H9 (cell line): ENCODE data around the gene SPOCK3. TPM values are rescaled to one million over a fixed set of nuclear protein-coding genes. Genes with fewer than 3 reads are reported as not detected.

Experiments used
- DNase-seq: peaks from one replicate; pipeline ENCODE4 v3.0.0-alpha.2; 2017
- H2AFZ ChIP-seq: one replicate; pipeline ENCODE4 v1.6.1; 2013; ENCODE audit warnings: mild to moderate bottlenecking, low read length, control low read depth, moderate library complexity
- H2AK5ac ChIP-seq: 2 replicates; pipeline ENCODE4 v1.6.1; 2013; ENCODE audit warnings: low read length, control low read depth, mixed read lengths; ENCODE audit not compliant: insufficient read length
- H2BK120ac ChIP-seq: one replicate; pipeline ENCODE4 v1.6.1; 2013; ENCODE audit warnings: low read depth, mild to moderate bottlenecking, low read length, control low read depth, inconsistent platforms; ENCODE audit not compliant: poor library complexity, severe bottlenecking
- H2BK12ac ChIP-seq: 2 replicates; pipeline ENCODE4 v1.6.1; 2013; ENCODE audit warnings: low read length, control low read depth, mixed read lengths, low read depth; ENCODE audit not compliant: insufficient read length
- H2BK15ac ChIP-seq: 2 replicates; pipeline ENCODE4 v1.6.1; 2013; ENCODE audit warnings: low read depth, low read length, control low read depth
- H2BK20ac ChIP-seq: one replicate; pipeline ENCODE4 v1.6.1; 2013; ENCODE audit warnings: low read depth, mild to moderate bottlenecking, low read length, control low read depth, inconsistent platforms; ENCODE audit not compliant: poor library complexity, severe bottlenecking
- H2BK5ac ChIP-seq: 2 replicates; pipeline ENCODE4 v1.6.1; 2013; ENCODE audit warnings: low read length, control low read depth, mixed read lengths; ENCODE audit not compliant: insufficient read length
- H3K14ac ChIP-seq: 2 replicates; pipeline ENCODE4 v1.6.1; 2013; ENCODE audit warnings: low read length, control low read depth; ENCODE audit not compliant: insufficient read depth
- H3K18ac ChIP-seq: 2 replicates; pipeline ENCODE4 v1.6.1; 2013; ENCODE audit warnings: low read depth, mild to moderate bottlenecking, mixed read lengths, low read length, control low read depth; ENCODE audit not compliant: insufficient read length
- H3K23ac ChIP-seq: 2 replicates; pipeline ENCODE4 v1.6.1; 2013; ENCODE audit warnings: low read length, control low read depth, mixed read lengths, low read depth; ENCODE audit not compliant: insufficient read length
- H3K23me2 ChIP-seq: 2 replicates; pipeline ENCODE4 v1.6.1; 2013; ENCODE audit warnings: low read depth, mild to moderate bottlenecking, mixed read lengths, low read length, control low read depth; ENCODE audit not compliant: insufficient read length, poor library complexity, severe bottlenecking
- H3K27ac ChIP-seq: 2 replicates; pipeline ENCODE4 v1.5.1; 2013; ENCODE audit warnings: low read length, control low read depth, mixed read lengths, low read depth; ENCODE audit not compliant: insufficient read length
- H3K27me3 ChIP-seq: 2 replicates; pipeline ENCODE4 v1.6.1; 2013; ENCODE audit warnings: low read length, control low read depth, inconsistent platforms; ENCODE audit not compliant: insufficient read depth
- H3K4ac ChIP-seq: 2 replicates; pipeline ENCODE4 v1.6.1; 2013; ENCODE audit warnings: low read depth, mild to moderate bottlenecking, control low read depth, inconsistent platforms, low read length, moderate library complexity
- H3K4me1 ChIP-seq: 2 replicates; pipeline ENCODE4 v1.6.1; 2013; ENCODE audit warnings: low read length, control low read depth, inconsistent platforms; ENCODE audit not compliant: insufficient read depth
- H3K4me2 ChIP-seq: 2 replicates; pipeline ENCODE4 v1.6.1; 2013; ENCODE audit warnings: low read length, control low read depth, mixed read lengths; ENCODE audit not compliant: insufficient read length, insufficient read depth
- H3K56ac ChIP-seq: 2 replicates; pipeline ENCODE4 v1.6.1; 2013; ENCODE audit warnings: low read depth, mild to moderate bottlenecking, mixed read lengths, low read length, control low read depth; ENCODE audit not compliant: insufficient read length
- H3K79me1 ChIP-seq: 2 replicates; pipeline ENCODE4 v1.6.1; 2013; ENCODE audit warnings: low read depth, mild to moderate bottlenecking, moderate library complexity, low read length, control low read depth, inconsistent platforms; ENCODE audit not compliant: insufficient read depth, poor library complexity, severe bottlenecking
- H3K79me2 ChIP-seq: 2 replicates; pipeline ENCODE4 v1.6.1; 2013; ENCODE audit warnings: low read length, control low read depth, inconsistent platforms; ENCODE audit not compliant: insufficient read depth
- H3K9ac ChIP-seq: 2 replicates; pipeline ENCODE4 v1.6.1; 2013; ENCODE audit warnings: low read length, control low read depth, mixed read lengths; ENCODE audit not compliant: insufficient read length; ENCODE audit errors: extremely low read depth
- H3K9me3 ChIP-seq: one replicate; pipeline ENCODE4 v1.6.1; 2013; ENCODE audit warnings: low read depth, low read length, inconsistent platforms; ENCODE audit not compliant: control insufficient read depth
- H3T11ph ChIP-seq: one replicate; pipeline ENCODE4 v1.6.1; 2013; ENCODE audit warnings: mild to moderate bottlenecking, low read length, control low read depth, inconsistent platforms
- H4K20me1 ChIP-seq: one replicate; pipeline ENCODE4 v1.6.1; 2013; ENCODE audit not compliant: control insufficient read depth, insufficient read length, insufficient read depth
- H4K5ac ChIP-seq: 2 replicates; pipeline ENCODE4 v1.6.1; 2013; ENCODE audit warnings: low read depth, mild to moderate bottlenecking, mixed read lengths, low read length, control low read depth; ENCODE audit not compliant: insufficient read length
- H4K8ac ChIP-seq: replicated peaks from 2 replicates; pipeline ENCODE4 v1.6.1; 2013; ENCODE audit warnings: low read length, control low read depth, mixed read lengths, low read depth; ENCODE audit not compliant: insufficient read length
- H4K91ac ChIP-seq: 2 replicates; pipeline ENCODE4 v1.6.1; 2013; ENCODE audit warnings: low read depth, mild to moderate bottlenecking, moderate library complexity, mixed read lengths, low read length, control low read depth; ENCODE audit not compliant: insufficient read length
- H3K27ac Mint-ChIP-seq, 3 experiments: 2 replicates in 2 of 3; 3 replicates in 1 of 3; pipeline ENCODE4 v1.8.0; 2020 to 2021; ENCODE audit warnings: mixed read lengths in 3 of 3, mild to moderate bottlenecking in 1 of 3, moderate library complexity in 1 of 3
- H3K27me3 Mint-ChIP-seq: 2 replicates; pipeline ENCODE4 v1.8.0; 2021; ENCODE audit warnings: low read depth, mild to moderate bottlenecking, moderate library complexity, mixed read lengths
- H3K36me3 Mint-ChIP-seq, 3 experiments: 2 replicates in 2 of 3; 3 replicates in 1 of 3; pipeline ENCODE4 v1.8.0; 2020 to 2021; ENCODE audit warnings: low read depth in 3 of 3, mixed read lengths in 3 of 3; ENCODE audit not compliant: insufficient read depth in 1 of 3
- H3K4me1 Mint-ChIP-seq, 2 experiments: 2 replicates each; pipeline ENCODE4 v1.8.0; 2020; ENCODE audit warnings: mixed read lengths in 2 of 2
- H3K4me3 Mint-ChIP-seq, 2 experiments: 2 replicates in 1 of 2; 3 replicates in 1 of 2; pipeline ENCODE4 v1.8.0; 2020 to 2021; ENCODE audit warnings: mild to moderate bottlenecking in 2 of 2, mixed read lengths in 2 of 2, moderate library complexity in 1 of 2
- H3K9me3 Mint-ChIP-seq, 2 experiments: 2 replicates in 1 of 2; 3 replicates in 1 of 2; pipeline ENCODE4 v1.8.0; 2020; ENCODE audit warnings: mild to moderate bottlenecking in 2 of 2, mixed read lengths in 2 of 2, moderate library complexity in 1 of 2
- WGBS: extraction: QIAGEN DNeasy Blood & Tissue Kit; methylation state at CpG from one replicate; pipeline ENCODE4 v1.1.7; 2013; ENCODE audit warnings: missing lambda C conversion rate, low lambda C conversion rate, mixed read lengths; ENCODE audit not compliant: insufficient read length; ENCODE audit errors: extremely low coverage; 5-methylcytosine and 5-hydroxymethylcytosine counted together
- total RNA-seq: library from RNA; stranded (reverse); gene quantifications from 2 replicates; pipeline ENCODE4 v1.2.1, GENCODE V29; 2021
- TF ChIP-seq, protein P1 (sequence below): fragments of 200-600 bp; sonication (generic); conservative IDR thresholded peaks from 3 replicates; pipeline ENCODE4 v1.8.0; 2021; ENCODE audit warnings: antibody characterized with exemption, mild to moderate bottlenecking

The SPOCK3 gene
- total RNA-seq, 1 experiment from 2014 or later = 0.28 TPM

- Histone ChIP-seq H3K4me1 (no peaks in the 10 kb centered on the region), H3K9ac (no peak overlapping the region), H3K4me2 (no peak overlapping the region), H3K27ac (no peak overlapping the region), H2AK5ac (no peak overlapping the region), H3K79me2 (no peaks in the 10 kb centered on the region), H3K4ac (no peak overlapping the region), H4K5ac (no peak overlapping the region), H3K18ac (no peak overlapping the region), H3K79me1 (no peaks in the 10 kb centered on the region), H3K56ac (no peak overlapping the region), H2BK5ac (no peak overlapping the region), H3K9me3 (no peaks in the 10 kb centered on the region), H3K23ac (no peak overlapping the region), H2BK15ac (no peak overlapping the region), H4K91ac (no peak overlapping the region), H4K8ac (no peak overlapping the region), H2BK120ac (no peak overlapping the region), H3T11ph (no peak overlapping the region), H2AFZ (no peak overlapping the region), H2BK12ac (no peak overlapping the region), H4K20me1 (no peaks in the 10 kb centered on the region), H3K23me2 (no peaks in the 10 kb centered on the region), H3K27me3 (no peaks in the 10 kb centered on the region), H3K14ac (no peak overlapping the region), H2BK20ac (no peak overlapping the region)
- WGBS = no CpG with 5 or more reads among the region's 4 CpGs
- no peak overlapping the region for H3K27ac Mint-ChIP-seq
- no peak overlapping the region for H3K4me3 Mint-ChIP-seq
- H3K27me3 Mint-ChIP-seq = no peaks in the 10 kb centered on the region
- no peaks in the 10 kb centered on the region for H3K36me3 Mint-ChIP-seq
- TF ChIP-seq, protein P1, sequence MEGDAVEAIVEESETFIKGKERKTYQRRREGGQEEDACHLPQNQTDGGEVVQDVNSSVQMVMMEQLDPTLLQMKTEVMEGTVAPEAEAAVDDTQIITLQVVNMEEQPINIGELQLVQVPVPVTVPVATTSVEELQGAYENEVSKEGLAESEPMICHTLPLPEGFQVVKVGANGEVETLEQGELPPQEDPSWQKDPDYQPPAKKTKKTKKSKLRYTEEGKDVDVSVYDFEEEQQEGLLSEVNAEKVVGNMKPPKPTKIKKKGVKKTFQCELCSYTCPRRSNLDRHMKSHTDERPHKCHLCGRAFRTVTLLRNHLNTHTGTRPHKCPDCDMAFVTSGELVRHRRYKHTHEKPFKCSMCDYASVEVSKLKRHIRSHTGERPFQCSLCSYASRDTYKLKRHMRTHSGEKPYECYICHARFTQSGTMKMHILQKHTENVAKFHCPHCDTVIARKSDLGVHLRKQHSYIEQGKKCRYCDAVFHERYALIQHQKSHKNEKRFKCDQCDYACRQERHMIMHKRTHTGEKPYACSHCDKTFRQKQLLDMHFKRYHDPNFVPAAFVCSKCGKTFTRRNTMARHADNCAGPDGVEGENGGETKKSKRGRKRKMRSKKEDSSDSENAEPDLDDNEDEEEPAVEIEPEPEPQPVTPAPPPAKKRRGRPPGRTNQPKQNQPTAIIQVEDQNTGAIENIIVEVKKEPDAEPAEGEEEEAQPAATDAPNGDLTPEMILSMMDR = no peak
- H3K9me3 Mint-ChIP-seq = no peaks in the 10 kb centered on the region
- DNase-seq = no peak
- H3K4me1 Mint-ChIP-seq = peaks cover 3 to 5% of the 10 kb centered on the region in 2 experiments; a peak in 1 of 4 replicates
Measured at GRCh38 chr4:167221084-167221483, 13.2 kb downstream of the SPOCK3 start.
